GM12878 (cell line): ENCODE results near the gene STK39. TPM values are rescaled to one million over a fixed set of nuclear protein-coding genes. Genes with fewer than 3 reads are reported as not detected.

Experiments used
- ATAC-seq: fragments of 200-7000 bp; cut with Tn5 transposase; 3 replicates; pipeline ENCODE4 v1.9.1; 2020; ENCODE audit warnings: mild to moderate bottlenecking, moderate library complexity
- BruUV-seq: library from RNA; stranded (reverse); fragments of 400-500 nt; replicated peaks from 2 replicates; lab custom pipeline; 2021; lab: Mats Ljungman, UMichigan
- CTCF ChIA-PET: fragments of 300-600 bp; sonication (Branson Sonifier 250); formaldehyde crosslinking; extraction: SDS; loops from one replicate; lab custom pipeline; 2021; ENCODE audit warnings: inconsistent platforms; lab: Yijun Ruan, JAX
- POLR2A ChIA-PET: fragments of 350-600 bp; formaldehyde crosslinking; extraction: SDS; loops from one replicate; lab custom pipeline; 2021; ENCODE audit warnings: inconsistent platforms; lab: Charles Lee
- RAD21 ChIA-PET: fragments of 300-600 bp; sonication (Branson Sonifier 250); formaldehyde crosslinking; loops from one replicate; lab custom pipeline; 2023; ENCODE audit warnings: antibody characterized with exemption; ENCODE audit not compliant: unreplicated experiment; lab: Charles Lee
- SMC1A ChIA-PET: fragments of 300-600 bp; sonication (Branson Sonifier 250); formaldehyde crosslinking; loops from one replicate; lab custom pipeline; 2023; ENCODE audit not compliant: unreplicated experiment, uncharacterized antibody; lab: Charles Lee
- DNase-seq: peaks from one replicate; pipeline ENCODE4 v3.0.0-alpha.2; 2011; ENCODE audit warnings: low read depth, low spot score
- FAIRE-seq: peaks from 3 replicates; lab custom pipeline; 2011; peaks lifted over from hg19 to GRCh38; lab: Jason Lieb, UNC
- H2AFZ ChIP-seq: 2 replicates; pipeline ENCODE4 v1.6.0; 2011; ENCODE audit warnings: low read depth, low read length, control low read depth; ENCODE audit not compliant: control insufficient read depth
- H3K27ac ChIP-seq: 2 replicates; pipeline ENCODE4 v1.5.1; 2011; ENCODE audit warnings: control low read depth; ENCODE audit not compliant: control insufficient read depth, insufficient read depth
- H3K27me3 ChIP-seq, 2 experiments: replicated peaks in 1 of 2; 2 replicates each; pipeline versions ENCODE4 v1.6.0 to v1.6.1; 2011; ENCODE audit warnings: low read length in 1 of 2; ENCODE audit not compliant: control insufficient read depth in 2 of 2, insufficient read depth in 2 of 2
- H3K36me3 ChIP-seq, 2 experiments: 2 replicates each; pipeline ENCODE4 v1.5.1; 2011; ENCODE audit warnings: low read length in 1 of 2; ENCODE audit not compliant: control insufficient read depth in 2 of 2, insufficient read depth in 2 of 2
- H3K4me1 ChIP-seq: 2 replicates; pipeline ENCODE4 v1.6.1; 2011; ENCODE audit warnings: mild to moderate bottlenecking, low read length, moderate library complexity, mixed read lengths; ENCODE audit not compliant: control insufficient read depth, insufficient read depth
- H3K4me2 ChIP-seq: 2 replicates; pipeline ENCODE4 v1.6.0; 2011; ENCODE audit warnings: control low read depth; ENCODE audit not compliant: control insufficient read depth, insufficient read depth
- H3K4me3 ChIP-seq: fragments of 200-600 bp; sonication (generic); 2 replicates; pipeline ENCODE4 v1.5.1; 2016
- H3K79me2 ChIP-seq: 2 replicates; pipeline ENCODE4 v1.6.0; 2011; ENCODE audit warnings: low read length; ENCODE audit not compliant: control insufficient read depth, insufficient read depth
- H3K9ac ChIP-seq: 2 replicates; pipeline ENCODE4 v1.8.0; 2011; ENCODE audit warnings: low read length, control low read depth, mixed read lengths; ENCODE audit not compliant: control insufficient read depth, insufficient read depth
- H3K9me3 ChIP-seq: replicated peaks from 3 replicates; pipeline ENCODE4 v1.5.1; 2011; ENCODE audit warnings: mild to moderate bottlenecking, low read length; ENCODE audit not compliant: control insufficient read depth, insufficient read depth
- H4K20me1 ChIP-seq: 2 replicates; pipeline ENCODE4 v1.6.0; 2011; ENCODE audit not compliant: control insufficient read depth, insufficient read depth
- EED ChIP-seq: sonication (generic); IDR thresholded peaks from 2 replicates; pipeline ENCODE4 v1.6.1; 2016; ENCODE audit warnings: antibody characterized with exemption, low read depth
- HCFC1 ChIP-seq: fragments of 150-350 bp; IDR thresholded peaks from 2 replicates; pipeline ENCODE4 v1.6.1; 2014; ENCODE audit warnings: low read length
- IRF5 ChIP-seq: fragments of 450-650 bp; IDR thresholded peaks from 2 replicates; pipeline ENCODE4 v1.6.1; 2017; ENCODE audit warnings: borderline replicate concordance
- MEF2A ChIP-seq: IDR thresholded peaks from 2 replicates; pipeline ENCODE4 v1.6.1; 2011; ENCODE audit warnings: low read depth, mild to moderate bottlenecking, low read length, moderate library complexity; ENCODE audit not compliant: insufficient read depth
- MXI1 ChIP-seq: fragments of 150-350 bp; IDR thresholded peaks from 2 replicates; pipeline ENCODE4 v1.6.1; 2011; ENCODE audit warnings: low read depth, mild to moderate bottlenecking, inconsistent platforms, low read length, improper control_type of control experiment
- MYC ChIP-seq: IDR thresholded peaks from 2 replicates; pipeline ENCODE4 v1.6.1; 2011; ENCODE audit warnings: mild to moderate bottlenecking, low read length, moderate library complexity, inconsistent platforms; ENCODE audit not compliant: insufficient read depth, insufficient replicate concordance, insufficient read length, severe bottlenecking
- RUNX3 ChIP-seq: IDR thresholded peaks from 2 replicates; pipeline ENCODE4 v1.6.1; 2012; ENCODE audit warnings: low read length, inconsistent platforms
- SMC3 ChIP-seq: IDR thresholded peaks from 2 replicates; pipeline ENCODE4 v1.6.1; 2011; ENCODE audit warnings: low read length, improper control_type of control experiment, borderline replicate concordance
- SP1 ChIP-seq: IDR thresholded peaks from one replicate; pipeline ENCODE4 v1.6.1; 2011; ENCODE audit warnings: low read depth, low read length
- USF1 ChIP-seq: IDR thresholded peaks from 2 replicates; pipeline ENCODE4 v1.6.1; 2011; ENCODE audit warnings: borderline replicate concordance, low read depth, mild to moderate bottlenecking, moderate library complexity, mixed read lengths, low read length; ENCODE audit not compliant: insufficient read depth; ENCODE audit errors: extremely low read length
- YBX1 ChIP-seq: fragments of 450-650 bp; IDR thresholded peaks from 2 replicates; pipeline ENCODE4 v1.6.1; 2016; ENCODE audit warnings: antibody characterized with exemption
- ZNF384 ChIP-seq: IDR thresholded peaks from 2 replicates; pipeline ENCODE4 v1.6.1; 2012; ENCODE audit warnings: low read depth, mild to moderate bottlenecking, low read length, improper control_type of control experiment, borderline replicate concordance
- WGBS: methylation state at CpG from one replicate; pipeline ENCODE4 v1.1.6; 2016; ENCODE audit warnings: low lambda C conversion rate; ENCODE audit not compliant: insufficient replicate concordance, insufficient coverage; ENCODE audit errors: missing lambda C conversion rate; 5-methylcytosine and 5-hydroxymethylcytosine counted together
- in situ Hi-C: fragments of 300-500 bp; cut with MboI; formaldehyde crosslinking; loops from 9 replicates; pipeline ENCODE4 v1.14.3; 2018; ENCODE audit warnings: mixed read lengths
- intact Hi-C: fragments of 100-400 bp; cut with micrococcal nuclease; formaldehyde crosslinking; loops from one replicate; pipeline ENCODE4 v1.14.2; 2022; ENCODE audit not compliant: unreplicated experiment
- polyA plus RNA-seq, 11 experiments: library from polyadenylated mRNA; depleted of rRNA in 4 of 11; unstranded in 6 of 11; stranded (reverse) in 5 of 11; fragments of >200 nt; fragmentation: Nextera tagmentation in 4 of 11; fragmentation: Illumina TruSeq in 1 of 11; extraction: Ambion mirVana in 4 of 11; extraction: Trizol in 1 of 11; gene quantifications; 1 replicate in 1 of 11; 2 replicates in 10 of 11; pipeline versions ENCODE4 v1.2.1 to v1.2.3, GENCODE V29; 2011 to 2016; ENCODE audit warnings: inconsistent platforms in 2 of 11, missing spikeins in 2 of 11, low read depth in 1 of 11
- total RNA-seq, 4 experiments: library from RNA; depleted of rRNA in 3 of 4; stranded (reverse); fragments of >200 nt in 3 of 4; fragmentation: Illumina TruSeq in 1 of 4; extraction: Trizol in 1 of 4; gene quantifications; 2 replicates each; pipeline versions ENCODE4 v1.2.1 to v1.2.3, GENCODE V29; 2013 to 2021

Gene STK39
- total and polyA plus RNA-seq, 10 of the 15 experiments (the other 5 are each of a cell fraction or from before 2014, with no cell fraction given) = 0.03 to 0.21 (median 0.07) TPM; not detected in 5

- 40% methylated on average over 11 of the region's 11 CpGs for WGBS
- Histone ChIP-seq H3K79me2 (no peaks in the 10 kb centered on the region), H3K36me3 (no peaks in the 10 kb centered on the region), H3K9ac (no peak overlapping the region), H3K4me3 (no peak overlapping the region), H3K27ac (no peak overlapping the region), H3K4me1 (no peaks in the 10 kb centered on the region), H4K20me1 (no peaks in the 10 kb centered on the region), H3K27me3 (peaks cover 1 to 2% of the 10 kb centered on the region in 2 experiments; a peak in 3 of 4 replicates), H3K4me2 (no peak overlapping the region), H3K9me3 (no peaks in the 10 kb centered on the region), H2AFZ (no peak overlapping the region)
- ChIA-PET CTCF (no interaction called here), SMC1A (no interaction called here), POLR2A (no interaction called here), RAD21 (no interaction called here)
- FAIRE-seq = no peak
- TF ChIP-seq YBX1 (no peak), SP1 (no peak)
- DNase-seq = no peak
- no peak for ATAC-seq
- intact Hi-C loops = no loop called here
- in situ Hi-C loops = no loop called here
- BruUV-seq = no TSS peak
Measured at GRCh38 chr2:168220965-168221819, 26.2 kb downstream of the STK39 start.

GRCh38 chr2:168217920-168218319 lies 29.5 kb downstream of the STK39 start:
- SMC1A ChIA-PET = no interaction called here
- ATAC-seq (no peak), FAIRE-seq (no peak), DNase-seq (no peak)
- Histone ChIP-seq H4K20me1 (no peaks in the 10 kb centered on the region), H2AFZ (no peak overlapping the region), H3K27ac (no peak overlapping the region), H3K4me1 (no peaks in the 10 kb centered on the region), H3K9me3 (no peaks in the 10 kb centered on the region), H3K36me3 (no peaks in the 10 kb centered on the region), H3K9ac (no peak overlapping the region), H3K79me2 (no peaks in the 10 kb centered on the region), H3K27me3 (peaks cover 0 to 2% of the 10 kb centered on the region in 2 experiments; a peak in 3 of 4 replicates), H3K4me3 (no peak overlapping the region), H3K4me2 (no peak overlapping the region)
- RAD21 ChIA-PET = no interaction called here
- POLR2A ChIA-PET = no interaction called here
- intact Hi-C loops (no loop called here), in situ Hi-C loops (no loop called here)
- BruUV-seq = no TSS peak
- no peak for TF ChIP-seq MXI1
- TF ChIP-seq RUNX3 = no peak
- no peak for TF ChIP-seq HCFC1
- no peak for TF ChIP-seq MYC
- no peak for TF ChIP-seq IRF5
- no peak for TF ChIP-seq MEF2A
- no peak for TF ChIP-seq EED
- no peak for TF ChIP-seq USF1
- no peak for TF ChIP-seq ZNF384
- no peak for TF ChIP-seq SMC3
- CTCF ChIA-PET = interaction anchor here (0.6 kb wide), 1 partner anchor 272 kb away, joined by 3 read pairs; no protein-coding TSS in a partner anchor
- 68% methylated on average over 2 of the region's 2 CpGs for WGBS
